Raji (cell line): Measurements from ENCODE around the gene MCF2L.

Source experiments
- POLR2A ChIP-seq: IDR thresholded peaks from 2 replicates; pipeline ENCODE4 v1.6.1; 2011; ENCODE audit warnings: low read depth, low read length, control low read depth; ENCODE audit not compliant: insufficient read depth

MCF2L gene

DNA sequence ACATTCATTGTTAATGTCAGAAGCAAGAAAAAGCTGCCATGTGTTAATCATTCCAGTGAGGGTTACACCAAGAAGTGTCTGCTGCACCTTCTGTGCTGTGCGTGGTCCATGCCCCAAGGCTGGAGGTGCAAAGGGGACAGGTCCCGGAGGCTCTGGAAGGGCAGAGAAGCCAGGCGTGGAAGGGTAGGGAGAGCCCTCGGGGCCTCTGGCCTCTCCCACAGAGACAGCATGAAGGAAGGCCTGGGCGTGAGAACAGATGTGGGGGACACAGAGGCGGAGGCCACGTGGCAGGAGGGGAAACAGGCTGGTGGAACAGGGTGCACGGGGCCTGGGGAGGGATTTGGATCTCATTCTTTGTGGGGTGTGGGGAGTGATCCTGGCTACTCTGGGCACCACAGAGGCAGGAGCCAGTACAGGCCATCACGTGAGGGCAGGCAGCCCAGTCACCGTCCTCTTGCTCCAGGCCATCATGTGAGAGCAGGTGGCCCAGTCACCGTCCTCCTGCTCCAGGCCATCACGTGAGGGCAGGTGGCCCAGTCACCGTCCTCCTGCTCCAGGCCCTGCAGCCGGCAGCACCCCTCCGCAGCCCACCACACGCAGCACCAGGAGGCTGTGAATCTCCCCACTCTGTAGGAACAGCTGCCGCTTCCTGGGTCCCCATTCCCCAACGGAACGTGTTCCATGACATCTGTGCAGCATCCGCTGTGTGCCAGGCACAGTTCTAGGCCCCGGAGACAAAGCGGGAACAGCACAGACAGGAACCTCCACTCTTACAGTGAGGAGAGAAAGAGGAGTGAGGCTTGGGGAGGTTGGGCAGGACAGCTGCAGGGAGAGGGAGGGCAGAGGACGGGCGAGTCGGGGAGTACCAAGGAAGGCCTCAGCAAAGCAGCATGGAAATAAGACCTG, 126.4 kb downstream of the MCF2L start:
- no peak for TF ChIP-seq POLR2A

DNA sequence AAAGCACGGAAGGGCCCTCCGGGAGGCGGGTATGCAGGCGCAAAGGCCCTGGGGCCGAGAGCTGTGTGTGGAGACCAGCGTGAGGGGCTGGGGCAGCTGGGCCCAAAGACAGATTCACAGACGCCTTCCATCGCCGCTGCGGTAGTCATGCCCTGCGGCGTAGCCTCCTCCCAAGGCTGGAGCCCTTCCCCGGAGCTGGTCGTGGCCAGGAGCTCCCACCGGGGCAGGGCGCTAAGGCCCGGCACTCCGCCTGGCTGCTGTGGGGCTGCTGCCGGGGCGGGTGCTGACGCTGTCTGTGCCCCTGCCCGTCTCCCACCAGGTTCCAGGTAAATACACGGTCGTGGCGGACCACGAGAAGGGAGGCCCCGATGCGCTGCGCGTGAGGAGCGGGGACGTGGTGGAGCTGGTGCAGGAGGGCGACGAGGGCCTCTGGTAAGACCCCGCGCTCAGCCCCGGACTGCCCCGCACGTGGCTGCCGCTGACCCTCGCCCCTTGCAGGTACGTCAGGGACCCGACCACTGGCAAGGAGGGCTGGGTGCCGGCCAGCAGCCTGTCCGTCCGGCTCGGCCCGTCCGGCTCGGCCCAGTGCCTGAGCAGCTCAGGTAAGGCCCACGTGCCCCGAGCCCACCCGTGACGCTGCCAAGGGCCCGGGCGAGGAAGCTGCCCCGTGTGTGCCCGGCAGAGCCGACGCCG, 127.2 kb downstream of the MCF2L start:
- no peak for TF ChIP-seq POLR2A

DNA sequence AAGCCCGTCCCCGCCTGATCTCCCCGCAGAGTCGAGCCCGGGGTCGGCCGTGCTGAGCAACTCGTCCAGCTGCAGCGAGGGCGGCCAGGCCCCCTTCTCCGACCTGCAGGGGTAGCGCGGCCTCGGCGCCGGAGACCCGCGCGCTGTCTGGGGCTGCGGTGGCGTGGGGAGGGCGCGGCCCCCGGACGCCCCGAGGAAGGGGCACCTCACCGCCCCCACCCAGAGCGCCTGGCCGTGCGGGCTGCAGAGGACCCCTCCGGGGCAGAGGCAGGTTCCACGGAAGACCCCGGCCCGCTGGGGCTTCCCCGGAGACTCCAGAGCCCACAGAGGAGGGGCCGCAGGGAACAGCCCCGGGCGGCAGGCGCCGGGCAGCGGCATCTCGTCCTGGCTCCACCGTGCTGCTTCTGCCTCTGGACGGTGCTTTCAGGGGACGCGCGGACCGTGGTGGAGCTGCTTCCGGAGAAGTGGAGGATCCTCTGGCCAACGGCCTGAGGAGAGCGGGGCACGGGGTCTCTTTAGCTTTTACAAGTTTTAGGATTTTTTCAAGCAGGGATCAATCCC, 127.8 kb downstream of the MCF2L start:
- no peak for TF ChIP-seq POLR2A

DNA sequence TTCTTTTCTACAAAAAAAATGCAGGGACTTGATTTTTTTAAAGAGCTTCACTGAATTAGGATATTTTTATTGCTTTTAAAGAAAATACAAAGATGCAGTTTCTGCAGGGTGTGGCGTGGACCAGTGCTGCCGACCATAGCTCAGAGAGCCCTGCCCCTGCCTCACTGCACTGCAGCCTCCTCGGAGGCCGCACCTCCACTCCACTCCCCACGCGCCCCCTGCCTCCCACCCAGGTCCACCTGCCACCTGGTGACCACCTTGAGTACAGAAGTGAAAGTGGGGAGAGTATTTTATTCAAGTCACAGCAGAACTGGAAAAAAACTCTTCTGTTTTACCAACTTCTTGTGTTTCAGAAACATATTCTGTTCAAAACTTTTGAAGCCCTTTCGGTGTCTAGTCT, 128.6 kb downstream of the MCF2L start:
- no peak for TF ChIP-seq POLR2A

DNA sequence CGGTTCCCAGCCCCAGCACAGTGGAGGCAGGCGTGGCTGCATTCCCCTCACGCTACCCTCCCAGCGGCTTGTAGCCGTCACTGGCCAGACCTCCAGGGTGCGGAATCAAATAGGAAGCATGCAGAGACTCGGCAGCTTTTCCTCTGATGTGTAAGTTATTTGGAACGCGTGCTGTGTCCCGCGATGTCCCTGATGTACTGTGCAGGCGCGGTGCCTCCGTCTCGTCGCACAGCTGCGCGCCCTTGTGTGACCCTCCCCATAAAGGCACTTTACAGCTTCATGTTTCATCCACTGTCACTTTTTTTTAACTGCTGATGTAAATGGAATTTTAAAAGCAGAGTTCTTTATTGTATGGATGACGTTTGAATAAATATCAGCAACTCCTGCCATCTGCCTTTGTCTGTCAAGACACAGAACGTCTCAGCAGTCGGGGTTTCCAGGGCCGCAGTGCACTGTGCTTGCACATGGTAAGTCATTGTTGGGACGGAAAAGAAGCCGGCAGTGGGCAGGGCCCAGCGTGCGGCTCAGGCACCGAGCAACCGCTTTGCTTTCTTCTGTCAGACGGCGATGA, 129.2 kb downstream of the MCF2L start:
- TF ChIP-seq POLR2A, result no peak

DNA sequence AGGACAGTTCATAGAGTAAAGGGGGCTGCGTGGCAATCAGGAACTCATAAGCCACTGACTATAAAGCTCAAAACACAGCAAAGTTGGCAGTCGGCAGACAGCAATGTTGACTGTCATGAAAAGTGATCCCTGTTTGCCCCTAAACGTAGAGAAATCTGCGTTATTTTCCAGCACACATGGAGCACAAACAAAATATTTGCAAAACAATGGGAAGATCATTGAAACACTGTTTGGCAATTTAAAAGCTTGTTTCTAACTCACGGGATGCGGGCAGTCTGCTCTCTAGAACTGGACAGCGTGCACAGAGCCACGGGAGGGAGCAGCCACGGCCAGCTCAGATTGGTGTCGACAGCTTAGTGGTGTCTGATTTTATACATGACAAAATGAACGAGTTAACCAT, 130.1 kb downstream of the MCF2L start:
- no peak for TF ChIP-seq POLR2A

DNA sequence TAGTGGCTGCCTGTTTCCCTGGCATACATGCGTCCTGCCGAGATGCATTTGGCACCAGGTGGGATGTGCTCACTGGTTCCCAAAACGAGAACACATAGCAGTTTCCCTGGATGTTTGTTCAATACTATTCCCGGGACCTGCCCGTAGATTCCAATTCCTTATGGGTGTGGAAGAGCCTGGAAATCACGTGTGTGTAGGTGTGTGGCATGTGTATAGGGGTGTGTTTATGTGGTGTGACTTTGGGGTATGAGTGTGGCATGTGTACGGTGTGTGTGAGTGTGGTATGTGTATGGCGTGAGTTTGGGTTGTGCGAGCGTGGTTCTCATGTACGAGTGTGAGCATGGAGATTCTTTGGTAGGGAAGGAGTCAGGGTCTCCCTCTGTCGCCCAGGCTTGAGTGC, 133.7 kb downstream of the MCF2L start:
- no peak for TF ChIP-seq POLR2A

DNA sequence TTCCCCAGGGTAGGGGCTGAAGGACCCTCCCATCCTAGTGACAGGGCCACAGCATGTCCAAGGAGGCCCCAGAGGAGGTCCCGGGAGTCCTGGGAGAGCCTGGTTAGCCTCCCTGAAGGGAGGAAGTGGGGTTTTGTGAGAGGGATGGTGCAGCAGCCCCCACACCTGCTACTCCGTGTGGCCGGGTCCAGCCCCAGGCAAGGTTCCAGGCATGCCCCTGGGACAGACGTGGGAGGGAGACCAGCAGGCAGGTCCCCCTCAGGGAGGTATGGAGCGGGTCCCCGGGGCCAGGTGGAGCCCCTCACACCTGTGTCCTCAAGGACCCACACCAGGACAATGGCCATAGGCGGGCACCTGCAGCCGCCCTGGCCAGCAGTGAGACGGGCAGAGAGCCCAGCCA, 134.6 kb downstream of the MCF2L start:
- no peak for TF ChIP-seq POLR2A

DNA sequence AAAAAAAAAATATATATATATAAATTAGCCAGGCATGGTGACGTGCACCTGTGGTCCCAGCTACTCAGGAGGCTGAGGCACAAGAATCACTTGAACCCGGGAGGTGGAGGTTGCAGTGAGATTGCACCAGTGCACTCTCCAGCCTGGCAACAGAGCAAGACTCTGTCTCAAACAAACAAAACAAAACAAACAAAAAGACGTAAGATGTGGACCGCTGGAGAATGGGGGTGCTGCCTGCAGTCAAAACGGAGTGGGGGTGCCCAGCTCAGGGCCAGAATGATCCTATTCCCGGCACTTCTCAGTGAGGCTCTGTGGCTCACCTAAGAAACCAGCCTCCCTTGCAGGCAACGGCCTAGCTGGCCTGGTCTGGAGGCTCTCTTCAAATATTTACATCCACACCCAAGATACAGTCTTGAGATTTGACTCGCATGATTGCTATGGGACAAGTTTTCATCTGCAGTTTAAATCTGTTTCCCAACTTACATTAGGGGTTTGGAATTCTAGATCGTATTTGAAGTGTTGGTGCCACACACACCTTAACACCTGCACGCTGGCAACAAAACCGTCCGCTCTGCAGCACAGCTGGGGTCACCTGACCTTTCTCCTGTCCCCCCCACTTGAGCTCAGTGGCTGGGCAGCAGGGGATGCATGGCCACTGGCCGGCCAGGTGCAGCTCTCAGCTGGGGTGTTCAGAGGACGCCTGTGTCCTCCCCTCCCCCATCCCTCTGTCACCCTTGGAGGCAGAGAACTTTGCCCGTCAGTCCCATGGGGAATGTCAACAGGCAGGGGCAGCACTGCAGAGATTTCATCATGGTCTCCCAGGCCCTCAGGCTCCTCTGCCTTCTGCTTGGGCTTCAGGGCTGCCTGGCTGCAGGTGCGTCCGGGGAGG, 136.3 kb downstream of the MCF2L start, which contains the start of gene F7:
Gene F7, plus strand, starts transcription at position 760 of the 889 bp plus-strand sequence. Its CDS starts 51 bp downstream, at position 811.
- no peak for TF ChIP-seq POLR2A

DNA sequence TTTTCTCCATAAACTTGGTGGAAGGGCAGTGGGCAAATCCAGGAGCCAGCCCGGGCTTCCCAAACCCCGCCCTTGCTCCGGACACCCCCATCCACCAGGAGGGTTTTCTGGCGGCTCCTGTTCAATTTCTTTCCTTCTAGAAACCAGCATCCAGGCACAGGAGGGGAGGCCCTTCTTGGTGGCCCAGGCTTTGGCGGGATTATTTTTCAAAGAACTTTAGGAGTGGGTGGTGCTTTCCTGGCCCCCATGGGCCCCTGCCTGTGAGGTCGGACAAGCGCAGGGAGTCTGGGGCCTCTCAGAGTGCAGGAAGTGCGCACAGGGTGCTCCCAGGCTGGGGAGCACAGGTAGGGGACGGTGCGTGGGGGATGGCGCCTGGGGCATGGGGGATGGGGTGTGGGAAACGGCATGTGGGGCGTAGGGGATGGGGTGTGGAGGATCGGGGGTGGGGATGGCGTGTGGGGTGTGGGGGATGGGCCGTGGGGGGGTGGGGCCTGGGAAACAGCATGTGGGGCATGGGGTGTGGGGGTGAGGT, 137.0 kb downstream of the MCF2L start:
- no peak for TF ChIP-seq POLR2A

DNA sequence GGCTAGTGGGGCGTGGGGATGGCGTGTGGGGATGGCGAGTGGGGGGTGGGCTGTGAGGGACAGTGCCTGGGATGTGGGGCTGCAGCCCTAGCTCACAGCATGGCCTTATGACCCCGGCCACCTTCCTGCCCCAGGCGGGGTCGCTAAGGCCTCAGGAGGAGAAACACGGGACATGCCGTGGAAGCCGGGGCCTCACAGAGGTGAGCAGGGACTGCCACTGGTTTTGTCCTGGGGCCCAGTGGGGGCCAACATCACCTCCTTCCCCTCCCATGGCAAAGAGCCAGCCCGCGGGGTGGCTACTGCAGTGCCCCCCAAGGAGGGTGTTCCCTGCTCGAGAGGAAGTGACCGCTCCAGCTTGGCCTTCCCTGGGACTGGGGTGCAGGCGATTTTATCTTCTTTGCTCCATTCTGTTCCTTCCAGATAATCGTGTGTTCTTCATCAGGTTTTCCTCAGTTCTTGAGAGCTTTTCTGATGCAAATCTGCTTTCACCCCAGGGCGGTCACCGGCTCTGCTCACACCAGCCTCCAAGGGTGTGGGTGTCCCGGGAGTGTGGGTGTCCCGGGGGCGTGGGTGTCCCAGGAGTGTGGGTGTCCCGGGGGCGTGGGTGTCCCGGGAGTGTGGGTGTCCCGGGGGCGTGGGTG, 137.8 kb downstream of the MCF2L start:
- no peak for TF ChIP-seq POLR2A

DNA sequence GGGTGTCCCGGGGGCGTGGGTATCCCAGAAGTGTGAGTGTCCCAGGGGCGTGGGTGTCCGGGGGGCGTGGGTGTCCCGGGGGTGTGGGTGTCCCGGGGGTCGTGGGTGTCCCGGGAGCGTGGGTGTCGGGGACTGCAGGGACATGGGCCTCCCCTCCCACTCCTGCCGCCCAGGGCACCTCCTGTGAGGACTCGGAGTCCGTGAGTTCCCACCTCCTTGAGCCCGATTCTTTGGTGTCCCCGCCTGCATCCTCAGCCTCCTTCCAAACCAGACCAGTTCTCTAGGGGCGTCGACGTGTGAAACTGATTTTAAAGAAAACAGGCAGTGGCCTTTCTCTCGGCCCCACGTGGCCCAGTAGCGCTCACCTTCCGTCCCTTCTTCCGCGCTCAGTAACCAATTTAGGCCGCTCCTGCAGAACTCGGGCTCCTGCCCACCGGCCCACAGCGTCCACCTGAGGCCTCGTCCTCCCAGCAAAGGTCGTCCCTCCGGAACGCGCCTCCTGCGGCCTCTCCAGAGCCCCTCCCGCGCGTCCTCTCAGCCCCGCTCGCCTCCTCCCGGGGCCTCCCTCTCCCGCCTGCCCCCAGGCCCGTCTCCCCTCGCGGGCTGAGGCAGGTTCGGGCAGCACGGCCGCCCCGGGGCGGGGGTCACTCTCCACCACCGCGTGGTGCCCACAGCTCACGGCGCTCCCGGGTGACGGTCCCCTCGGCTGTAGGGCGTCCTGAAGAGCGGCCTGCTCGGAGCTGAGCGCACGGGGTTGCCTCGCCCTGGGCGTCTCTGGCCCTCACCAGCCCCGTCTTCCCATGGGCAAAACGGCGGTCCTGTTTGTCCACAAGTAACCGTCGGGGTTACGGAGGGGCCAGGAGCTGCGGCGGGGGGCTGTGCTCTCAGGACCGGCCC, 140.4 kb downstream of the MCF2L start:
- TF ChIP-seq POLR2A, result no peak
